Measurements from ENCODE around the gene ANKFY1. TPM values are rescaled to one million over a fixed set of nuclear protein-coding genes. Genes with fewer than 3 reads are reported as not detected.

Gene ANKFY1
- total RNA-seq, 1 experiment from 2014 or later = 18.5 TPM

DNA sequence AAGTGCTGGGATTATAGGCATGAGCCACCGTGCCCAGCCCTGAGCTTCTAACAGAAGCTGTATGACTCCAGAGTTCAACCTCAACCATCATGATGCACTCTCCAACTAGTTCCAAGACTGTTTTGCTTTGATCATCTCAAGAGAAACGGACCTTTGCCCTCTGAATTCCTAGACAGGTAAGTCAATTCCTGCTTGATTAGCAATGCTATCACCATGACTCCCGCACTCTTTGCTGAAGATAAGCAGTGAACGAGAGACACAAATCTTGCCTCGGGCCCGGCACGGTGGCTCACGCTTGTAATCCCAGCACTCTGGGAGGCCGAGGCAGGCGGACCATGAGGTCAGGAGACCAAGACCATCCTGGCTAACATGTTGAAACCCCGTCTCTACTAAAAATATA lies 22.2 kb downstream of the ANKFY1 start:
- no peak for DNase-seq
- Histone ChIP-seq H3K9me2 (replicated peaks; ENCODE audit: low read length) (no peaks in the 10 kb centered on the region), H3K4me2 (ENCODE audit: low read length) (no peak overlapping the region), H3K36me3 (ENCODE audit: low read depth, low read length) (0 out of 2 replicates have a peak, but pooled peaks cover 3% of the 10 kb centered on the region), H3K27me3 (ENCODE audit: low read length) (no peaks in the 10 kb centered on the region), H3K9me3 (ENCODE audit: low read length) (no peaks in the 10 kb centered on the region), H4K20me1 (ENCODE audit: low read length) (no peaks in the 10 kb centered on the region), H3K27ac (ENCODE audit: low read length) (no peak overlapping the region), H2AFZ (ENCODE audit: low read length) (no peak overlapping the region), H3K4me3 (ENCODE audit: low read length) (no peak overlapping the region), H3K4me1 (ENCODE audit: insufficient read depth, low read length) (no peaks in the 10 kb centered on the region), H3K79me2 (ENCODE audit: low read length) (peaks cover 27% of the 10 kb centered on the region), H3F3A (ENCODE audit: low read length, unreplicated experiment) (no peaks in the 10 kb centered on the region), H3K9ac (ENCODE audit: low read length) (no peak overlapping the region)
- TF ChIP-seq EZH2 (IDR thresholded peaks at IDR 0.05; ENCODE audit: low read length, unreplicated experiment) (no peak), EZH2phosphoT487 (IDR thresholded peaks at IDR 0.05; ENCODE audit: borderline replicate concordance, low read length) (no peak)
- TF ChIP-seq, protein P1, sequence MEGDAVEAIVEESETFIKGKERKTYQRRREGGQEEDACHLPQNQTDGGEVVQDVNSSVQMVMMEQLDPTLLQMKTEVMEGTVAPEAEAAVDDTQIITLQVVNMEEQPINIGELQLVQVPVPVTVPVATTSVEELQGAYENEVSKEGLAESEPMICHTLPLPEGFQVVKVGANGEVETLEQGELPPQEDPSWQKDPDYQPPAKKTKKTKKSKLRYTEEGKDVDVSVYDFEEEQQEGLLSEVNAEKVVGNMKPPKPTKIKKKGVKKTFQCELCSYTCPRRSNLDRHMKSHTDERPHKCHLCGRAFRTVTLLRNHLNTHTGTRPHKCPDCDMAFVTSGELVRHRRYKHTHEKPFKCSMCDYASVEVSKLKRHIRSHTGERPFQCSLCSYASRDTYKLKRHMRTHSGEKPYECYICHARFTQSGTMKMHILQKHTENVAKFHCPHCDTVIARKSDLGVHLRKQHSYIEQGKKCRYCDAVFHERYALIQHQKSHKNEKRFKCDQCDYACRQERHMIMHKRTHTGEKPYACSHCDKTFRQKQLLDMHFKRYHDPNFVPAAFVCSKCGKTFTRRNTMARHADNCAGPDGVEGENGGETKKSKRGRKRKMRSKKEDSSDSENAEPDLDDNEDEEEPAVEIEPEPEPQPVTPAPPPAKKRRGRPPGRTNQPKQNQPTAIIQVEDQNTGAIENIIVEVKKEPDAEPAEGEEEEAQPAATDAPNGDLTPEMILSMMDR (conservative IDR thresholded peaks at IDR 0.05; ENCODE audit: low read depth, low read length) = no peak
- ATAC-seq = no peak
- no TSS peak for BruUV-seq (replicated peaks)
- CTCF ChIA-PET = no interaction called here
- POLR2A ChIA-PET (ENCODE audit: unreplicated experiment) = no interaction called here
- intact Hi-C loops (cut with micrococcal nuclease) = no loop called here

DNA sequence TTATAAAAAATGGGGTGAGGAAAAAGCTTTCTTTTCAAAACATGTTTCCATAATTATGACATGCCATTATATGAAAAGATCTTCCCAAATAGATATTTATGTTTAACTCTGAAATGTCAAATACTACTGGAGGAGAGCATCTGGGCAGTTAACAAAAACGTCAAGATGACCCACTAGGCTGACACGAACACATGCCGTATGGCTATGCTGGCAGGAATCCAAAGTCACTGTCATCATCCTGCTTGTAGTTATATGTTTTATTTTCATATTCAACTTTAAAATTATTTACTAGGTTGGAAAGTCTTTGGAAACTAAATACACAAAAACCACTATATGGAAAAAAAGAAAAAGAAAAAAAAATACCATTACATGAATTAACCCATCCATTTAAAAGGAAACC lies 27.3 kb downstream of the ANKFY1 start:
- Histone ChIP-seq H3F3A (ENCODE audit: low read length, unreplicated experiment) (no peaks in the 10 kb centered on the region), H4K20me1 (ENCODE audit: low read length) (no peaks in the 10 kb centered on the region), H3K27ac (ENCODE audit: low read length) (no peak overlapping the region), H2AFZ (ENCODE audit: low read length) (no peak overlapping the region), H3K4me3 (ENCODE audit: low read length) (no peak overlapping the region), H3K27me3 (ENCODE audit: low read length) (no peaks in the 10 kb centered on the region), H3K9me3 (ENCODE audit: low read length) (no peaks in the 10 kb centered on the region), H3K36me3 (ENCODE audit: low read depth, low read length) (peaks cover 9% of the 10 kb centered on the region; the same call in 1 of the 2 replicates), H3K4me2 (ENCODE audit: low read length) (no peak overlapping the region), H3K79me2 (ENCODE audit: low read length) (no peaks in the 10 kb centered on the region), H3K4me1 (ENCODE audit: insufficient read depth, low read length) (no peaks in the 10 kb centered on the region), H3K9me2 (replicated peaks; ENCODE audit: low read length) (no peaks in the 10 kb centered on the region), H3K9ac (ENCODE audit: low read length) (no peak overlapping the region)
- CTCF ChIA-PET = no interaction called here
- TF ChIP-seq EZH2 (IDR thresholded peaks at IDR 0.05; ENCODE audit: low read length, unreplicated experiment) (no peak), EZH2phosphoT487 (IDR thresholded peaks at IDR 0.05; ENCODE audit: borderline replicate concordance, low read length) (no peak)
- TF ChIP-seq, protein P1 (conservative IDR thresholded peaks at IDR 0.05; ENCODE audit: low read depth, low read length) = no peak
- BruUV-seq (replicated peaks) = no TSS peak
- intact Hi-C loops (cut with micrococcal nuclease) = no loop called here
- ATAC-seq = no peak
- DNase-seq = no peak
- POLR2A ChIA-PET (ENCODE audit: unreplicated experiment) = no interaction called here

DNA sequence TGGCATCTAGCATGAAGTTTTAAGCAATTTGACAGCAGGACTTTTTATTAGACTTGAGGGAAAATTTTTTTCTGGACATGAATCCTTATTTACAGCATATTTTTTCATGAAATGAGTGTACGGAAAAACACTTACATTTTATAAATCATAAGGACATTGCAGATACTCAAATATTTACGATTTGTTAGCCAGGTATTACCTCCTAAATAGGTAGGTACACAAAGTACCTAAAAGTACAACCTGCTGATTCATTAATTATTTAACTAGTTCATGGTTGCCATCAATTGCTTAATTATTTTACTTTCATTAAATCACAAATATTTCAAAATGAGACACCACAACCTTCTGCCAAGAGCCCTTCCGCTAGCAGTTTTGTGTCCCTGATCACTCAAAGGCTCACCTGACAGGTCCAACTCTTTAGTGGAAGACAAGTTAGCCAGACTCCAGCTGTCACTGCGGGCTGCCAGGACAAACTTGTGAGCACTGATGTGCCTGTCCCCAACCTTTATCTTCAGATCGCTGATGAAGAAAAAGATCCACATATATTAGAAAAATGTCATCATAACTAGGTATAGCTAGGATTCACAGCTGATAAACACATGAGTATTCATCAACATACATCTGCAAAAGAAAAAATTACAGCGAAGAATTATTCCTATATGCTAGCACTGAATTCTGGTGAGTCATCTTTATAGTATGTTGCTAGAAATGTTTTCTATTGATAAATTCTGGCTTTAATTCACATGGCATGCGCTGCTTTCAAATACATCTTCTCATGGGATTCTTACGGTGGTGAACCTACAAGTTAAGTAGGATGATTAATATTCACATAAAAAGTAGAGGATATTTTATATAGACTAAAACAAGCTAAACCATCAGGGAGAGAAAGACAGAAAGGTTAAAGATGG lies 28.2 kb downstream of the ANKFY1 start:
- no peak for DNase-seq
- Histone ChIP-seq H3K9me3 (ENCODE audit: low read length) (no peaks in the 10 kb centered on the region), H3K4me1 (ENCODE audit: insufficient read depth, low read length) (peaks cover 2% of the 10 kb centered on the region; the same call in 1 of the 2 replicates), H3K9me2 (replicated peaks; ENCODE audit: low read length) (no peaks in the 10 kb centered on the region), H3K4me3 (ENCODE audit: low read length) (no peak overlapping the region), H3F3A (ENCODE audit: low read length, unreplicated experiment) (no peaks in the 10 kb centered on the region), H3K27me3 (ENCODE audit: low read length) (no peaks in the 10 kb centered on the region), H3K4me2 (ENCODE audit: low read length) (no peak overlapping the region), H3K79me2 (ENCODE audit: low read length) (no peaks in the 10 kb centered on the region), H3K9ac (ENCODE audit: low read length) (no peak overlapping the region), H3K36me3 (ENCODE audit: low read depth, low read length) (peaks cover 6% of the 10 kb centered on the region; the same call in 1 of the 2 replicates), H4K20me1 (ENCODE audit: low read length) (no peaks in the 10 kb centered on the region), H3K27ac (ENCODE audit: low read length) (no peak overlapping the region), H2AFZ (ENCODE audit: low read length) (no peak overlapping the region)
- CTCF ChIA-PET = no interaction called here
- BruUV-seq (replicated peaks) = no TSS peak
- POLR2A ChIA-PET (ENCODE audit: unreplicated experiment) = no interaction called here
- ATAC-seq = no peak
- TF ChIP-seq, protein P1 (conservative IDR thresholded peaks at IDR 0.05; ENCODE audit: low read depth, low read length) = no peak
- TF ChIP-seq EZH2phosphoT487 (IDR thresholded peaks at IDR 0.05; ENCODE audit: borderline replicate concordance, low read length) (no peak), EZH2 (IDR thresholded peaks at IDR 0.05; ENCODE audit: low read length, unreplicated experiment) (no peak)
- intact Hi-C loops (cut with micrococcal nuclease) = no loop called here

Measured in PC-3 (cell line).